Heart left ventricle (tissue), 16 donors: ENCODE data around the gene RPL26. TPM values are rescaled to one million over a fixed set of nuclear protein-coding genes. Genes with fewer than 3 reads are reported as not detected.
A peak's percentile ranks its signal among the peaks of the same experiment; 100 is the strongest.

Source experiments
- ATAC-seq, 4 donors: fragments of 200-7000 bp; cut with Tn5 transposase; one replicate each; pipeline ENCODE4 v1.9.1; 2020 to 2022; ENCODE audit warnings: moderate library complexity in 4 of 4, mild to moderate bottlenecking in 3 of 4, moderate number of reproducible peaks in 1 of 4
- DNase-seq, 5 donors: peaks; one replicate each; pipeline ENCODE4 v3.0.0-alpha.2; 2020
- H3K27ac ChIP-seq, 12 donors: fragments of 200-600 bp; sonication (generic) in 4 of 12; one replicate each; pipeline versions ENCODE4 v1.5.0 to v1.8.0; 2016 to 2022; ENCODE audit warnings: mild to moderate bottlenecking in 2 of 12
- H3K27me3 ChIP-seq, 9 donors: fragments of 200-600 bp; sonication (generic) in 2 of 9; one replicate each; pipeline versions ENCODE4 v1.5.1 to v1.8.0; 2016 to 2022; ENCODE audit warnings: mild to moderate bottlenecking in 3 of 9
- H3K36me3 ChIP-seq, 9 donors: fragments of 200-600 bp; sonication (generic) in 2 of 9; one replicate each; pipeline versions ENCODE4 v1.5.0 to v1.8.0; 2018 to 2022; ENCODE audit warnings: mild to moderate bottlenecking in 2 of 9
- H3K4me1 ChIP-seq, 12 donors: fragments of 200-600 bp; sonication (generic) in 4 of 12; one replicate each; pipeline versions ENCODE4 v1.5.0 to v1.8.0; 2016 to 2022; ENCODE audit warnings: mild to moderate bottlenecking in 3 of 12
- H3K4me3 ChIP-seq, 12 donors: fragments of 200-600 bp; sonication (generic) in 4 of 12; one replicate each; pipeline versions ENCODE4 v1.5.0 to v1.8.0; 2017 to 2022; ENCODE audit warnings: mild to moderate bottlenecking in 9 of 12, moderate library complexity in 4 of 12
- H3K9me3 ChIP-seq, 12 donors: fragments of 200-600 bp; sonication (generic) in 4 of 12; one replicate each; pipeline versions ENCODE4 v1.5.0 to v1.8.0; 2016 to 2022; ENCODE audit warnings: mild to moderate bottlenecking in 1 of 12
- CTCF ChIP-seq, 12 donors: fragments of 200-600 bp; sonication (generic) in 4 of 12; IDR thresholded peaks; one replicate each; pipeline versions ENCODE4 v1.5.0 to v1.8.0; 2018 to 2022; ENCODE audit warnings: antibody characterized with exemption in 12 of 12, mild to moderate bottlenecking in 5 of 12
- POLR2A ChIP-seq, 2 donors: fragments of 450-650 bp; IDR thresholded peaks; one replicate each; pipeline ENCODE4 v1.6.1; 2017; ENCODE audit warnings: antibody characterized with exemption in 2 of 2, mild to moderate bottlenecking in 2 of 2, moderate library complexity in 2 of 2
- WGBS, 4 donors: extraction: QIAGEN DNeasy Blood & Tissue Kit in 2 of 4; methylation state at CpG; one replicate each; pipeline versions ENCODE4 v1.1.5 to v1.1.7; 2013 to 2018; 5-methylcytosine and 5-hydroxymethylcytosine counted together
- intact Hi-C, 10 donors: fragments of 100-400 bp; cut with DNase I; formaldehyde crosslinking; loops; one replicate each; pipeline versions ENCODE4 v1.11.1 to v1.14.2; 2022
- polyA plus RNA-seq, 2 donors: library from polyadenylated mRNA; stranded (reverse); fragments of 200-250 nt; gene quantifications; one replicate each; pipeline ENCODE4 v1.2.3, GENCODE V29; 2013
- total RNA-seq, 9 donors: library from RNA; depleted of rRNA in 2 of 9; stranded (reverse); fragments of >200 nt in 2 of 9; fragmentation: NEBNext Ultra II Directional in 3 of 9; extraction: Animal tissue kit (Norgen Biotek cat#: 25700) in 3 of 9; gene quantifications; one replicate each; pipeline versions ENCODE4 v1.1.0 to v1.2.4, GENCODE V29; 2016 to 2023
- donor health status: ischemic (EF 13 %, LVEDD 7.1; RV severe dilation, severe dysfunction).
- donor health status: healthy with polysubstance abuse.
- donor health status: DM: no; HTN: yes; CAD: no.
- donor health status: DM: no; HTN: no; CAD: no.
- donor health status: ischemic (EF 25% LVEDD 6.9; RV normal size, moderate dysfunction).
- donor health status: ischemic (EF 25% LVEDD 5.7; RV mildly dilated, moderate dysfunction).
- donor health status: healthy.
- donor health status: DM: yes; HTN: yes; CAD: no.
- donor health status: ischemic (EF 35%, LVEDD 5.7; RV mildly dilated, moderate dysfunction).
- donor health status: nonischemic (EF 11% LVEDD 7.7; RV severe dilation, severe dysfunction).
- donor health status: DM: yes; HTN: yes; CAD: no.
- donor health status: PGD.
- donor health status: ischemic (EF 29% LVEDD 5.4; RV normal size, mild dysfunction).
- donor health status: nonischemic (EF 23%, LVEDD 6.1; RV moderate dilation, normal function).

The RPL26 gene
- total and polyA plus RNA-seq, 11 donors = 967 to 4,104 (median 1,265) TPM

GRCh38 chr17:8387914-8388651, 5.1 kb upstream of the RPL26 start:
- TF ChIP-seq POLR2A (IDR thresholded peaks at IDR 0.05) (no peak), CTCF (IDR thresholded peaks at IDR 0.05) (no peak)
- Histone ChIP-seq H3K4me1 (peaks cover 0 to 15% (median 4%) of the 10 kb centered on the region in 12 donors), H3K36me3 (no peaks in the 10 kb centered on the region), H3K27ac (no peak overlapping the region), H3K27me3 (peaks cover 0 to 3% (median 0%) of the 10 kb centered on the region in 9 donors), H3K9me3 (no peaks in the 10 kb centered on the region), H3K4me3 (no peak overlapping the region)
- intact Hi-C loops = loop anchor here in 1 of 10 donors (10.0 kb wide), 1 partner anchor 47 kb away; the partner anchor contains the start of gene NDEL1
- DNase-seq = no peak
- ATAC-seq = no peak
- 88 to 93% (median 92%) methylated on average over 7 of the region's 7 CpGs for WGBS, 4 donors

GRCh38 chr17:8386841-8387240, 3.8 kb upstream of the RPL26 start:
- peaks cover 0 to 20% (median 10%) of the 10 kb centered on the region in 12 donors for H3K4me1 ChIP-seq
- ATAC-seq (no peak), DNase-seq (no peak)
- intact Hi-C loops = loop anchor here in 1 of 10 donors (10.0 kb wide), 1 partner anchor 48 kb away; the partner anchor contains the start of gene NDEL1
- H3K36me3 ChIP-seq = peaks cover 0 to 2% (median 1%) of the 10 kb centered on the region in 9 donors
- no peak overlapping the region for H3K4me3 ChIP-seq
- 64 to 67% (median 65%) methylated on average over 6 of the region's 6 CpGs for WGBS, 4 donors
- no peaks in the 10 kb centered on the region for H3K27me3 ChIP-seq
- no peak overlapping the region for H3K27ac ChIP-seq
- H3K9me3 ChIP-seq = no peaks in the 10 kb centered on the region
- TF ChIP-seq CTCF (IDR thresholded peaks at IDR 0.05) (no peak), POLR2A (IDR thresholded peaks at IDR 0.05) (no peak)

- H3K27me3 ChIP-seq = no peaks in the 10 kb centered on the region
- peaks cover 0 to 39% (median 28%) of the 10 kb centered on the region in 12 donors for H3K4me1 ChIP-seq
- no peak overlapping the region for H3K27ac ChIP-seq
- DNase-seq (no peak), ATAC-seq (no peak)
- H3K4me3 ChIP-seq = no peak overlapping the region
- intact Hi-C loops = loop anchor here in 2 of 10 donors (5.0 to 10.0 kb wide), 2 partner anchors 50 to 73 kb away; partner anchors contain the start of genes ARHGEF15 (in 1 of the 2) and NDEL1 (in 1 of the 2)
- H3K36me3 ChIP-seq = peaks cover 0 to 22% (median 21%) of the 10 kb centered on the region in 9 donors
- WGBS, 4 donors = 62 to 70% (median 68%) methylated on average over 12 of the region's 12 CpGs
- TF ChIP-seq CTCF (IDR thresholded peaks at IDR 0.05) = no peak
- TF ChIP-seq POLR2A (IDR thresholded peaks at IDR 0.05) = no peak
- no peaks in the 10 kb centered on the region for H3K9me3 ChIP-seq
Observed at GRCh38 chr17:8384801-8385378, 1.9 kb upstream of the RPL26 start.

GRCh38 chr17:8382880-8383142, 182 bp downstream of the RPL26 start:
- intact Hi-C loops = loop anchor here in 2 of 10 donors (1.0 to 10.0 kb wide), 4 partner anchors 52 to 71 kb away; partner anchors contain the start of genes NDEL1 (in 2 of the 2) and ARHGEF15 (in 1 of the 2)
- Histone ChIP-seq H3K36me3 (peaks cover 0 to 43% (median 41%) of the 10 kb centered on the region in 9 donors), H3K27me3 (no peaks in the 10 kb centered on the region), H3K4me1 (peaks cover 0 to 51% (median 29%) of the 10 kb centered on the region in 12 donors), H3K9me3 (no peaks in the 10 kb centered on the region), H3K27ac (peak overlapping the region; percentile 12 to 93 (median 79)), H3K4me3 (peak overlapping the region; percentile 40 to 77 (median 70))
- peak in 3 of 4 donors; percentile 9 to 25 (median 19) for ATAC-seq
- no peak for DNase-seq
- 0 to 2% (median 1%) methylated on average over 15 of the region's 15 CpGs for WGBS, 4 donors
- no peak for TF ChIP-seq CTCF (IDR thresholded peaks at IDR 0.05)
- no peak for TF ChIP-seq POLR2A (IDR thresholded peaks at IDR 0.05)
